Suprapubic skin (tissue), 4 donors: ENCODE data around the gene RIMBP2. TPM values are rescaled to one million over a fixed set of nuclear protein-coding genes. Genes with fewer than 3 reads are reported as not detected.

Source experiments
- DNase-seq, 2 donors: peaks; one replicate each; pipeline ENCODE4 v3.0.0-alpha.2; 2019; ENCODE audit warnings: low spot score in 2 of 2
- H3K27ac ChIP-seq: fragments of 200-600 bp; sonication (generic); one replicate; pipeline ENCODE4 v1.5.1; 2019
- H3K27me3 ChIP-seq: fragments of 200-600 bp; sonication (generic); one replicate; pipeline ENCODE4 v1.5.1; 2019
- H3K36me3 ChIP-seq: fragments of 200-600 bp; sonication (generic); one replicate; pipeline ENCODE4 v1.5.1; 2019
- H3K4me1 ChIP-seq: fragments of 200-600 bp; sonication (generic); one replicate; pipeline ENCODE4 v1.5.1; 2019
- H3K4me3 ChIP-seq: fragments of 200-600 bp; sonication (generic); one replicate; pipeline ENCODE4 v1.5.1; 2019; ENCODE audit warnings: mild to moderate bottlenecking
- H3K9me3 ChIP-seq: fragments of 200-600 bp; sonication (generic); one replicate; pipeline ENCODE4 v1.5.1; 2019
- EP300 ChIP-seq: sonication (generic); formaldehyde crosslinking; IDR thresholded peaks from one replicate; pipeline ENCODE4 v1.6.1; 2017; ENCODE audit warnings: antibody characterized with exemption
- POLR2A ChIP-seq, 2 donors: fragments of 450-650 bp; IDR thresholded peaks; one replicate each; pipeline ENCODE4 v1.6.1; 2017; ENCODE audit warnings: antibody characterized with exemption in 2 of 2, mild to moderate bottlenecking in 2 of 2, moderate library complexity in 2 of 2
- POLR2AphosphoS5 ChIP-seq, 3 donors: sonication (generic); formaldehyde crosslinking; IDR thresholded peaks; one replicate each; pipeline ENCODE4 v1.6.1; 2017; ENCODE audit warnings: antibody characterized with exemption in 3 of 3
- WGBS: methylation state at CpG from one replicate; pipeline ENCODE4 v1.1.5; 2018; 5-methylcytosine and 5-hydroxymethylcytosine counted together
- total RNA-seq, 4 donors: library from RNA; depleted of rRNA; stranded (reverse); fragments of >200 nt; gene quantifications; one replicate each; pipeline ENCODE4 v1.1.0, GENCODE V29; 2016
- TF ChIP-seq, protein P1 (sequence below), 2 donors: fragments of 200-600 bp in 1 of 2; fragments of 450-650 bp in 1 of 2; sonication (generic) in 1 of 2; IDR thresholded peaks; one replicate each; pipeline ENCODE4 v1.5.1; 2016 to 2019; ENCODE audit warnings: antibody characterized with exemption in 2 of 2, mild to moderate bottlenecking in 1 of 2, moderate library complexity in 1 of 2

Gene RIMBP2
- total RNA-seq, 4 donors from 2014 or later, result 2.1 to 21.8 (median 3.0) TPM

DNA sequence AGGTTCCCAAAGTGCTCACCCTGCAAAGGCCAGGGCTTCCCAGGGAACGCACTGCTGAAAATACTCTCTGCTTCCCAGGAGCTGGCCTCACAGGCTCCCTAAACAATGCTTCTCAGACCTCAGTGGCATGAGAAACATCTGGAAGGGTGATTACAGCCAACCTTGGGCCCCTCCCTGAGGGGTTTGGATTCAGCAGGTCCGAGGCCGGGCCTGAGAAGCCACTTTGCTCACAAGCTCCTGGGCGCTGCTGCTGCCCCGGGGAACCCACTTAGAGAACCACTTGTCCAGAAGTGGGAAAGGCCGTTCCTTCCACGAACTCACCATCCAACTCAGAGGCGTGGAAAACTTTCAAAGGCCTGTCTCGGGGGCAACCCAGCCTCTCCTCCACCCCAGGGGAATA lies 247.9 kb downstream of the RIMBP2 start:
- 96% methylated on average over 5 of the region's 9 CpGs for WGBS
- peaks cover 10% of the 10 kb centered on the region for H3K9me3 ChIP-seq

DNA sequence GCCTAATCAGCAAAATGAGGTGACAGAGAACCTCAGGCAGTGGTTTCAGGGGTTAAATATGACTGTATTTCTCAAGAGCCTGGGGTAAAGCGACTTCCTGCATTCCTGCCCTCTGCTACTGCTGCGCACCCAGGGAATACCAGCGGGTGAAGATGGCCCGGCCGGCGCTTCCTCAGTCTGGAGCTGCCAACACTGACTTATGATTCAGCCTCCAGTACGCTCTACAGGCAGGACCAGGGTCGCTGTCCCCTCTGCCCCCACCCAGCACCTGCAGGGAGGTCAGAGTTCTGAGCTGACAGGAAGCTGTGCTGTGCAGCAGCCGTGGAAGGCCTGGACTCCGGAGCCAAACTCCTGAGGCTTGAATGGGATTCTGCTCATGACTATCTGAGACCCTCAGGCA lies 250.5 kb downstream of the RIMBP2 start:
- H3K4me1 ChIP-seq, result no peaks in the 10 kb centered on the region
- no peak overlapping the region for H3K4me3 ChIP-seq
- peaks cover 10% of the 10 kb centered on the region for H3K9me3 ChIP-seq
- H3K27me3 ChIP-seq, result no peaks in the 10 kb centered on the region
- 50% methylated on average over 2 of the region's 10 CpGs for WGBS
- DNase-seq, result no peak
- peaks cover 4% of the 10 kb centered on the region for H3K36me3 ChIP-seq
- TF ChIP-seq POLR2AphosphoS5 (IDR thresholded peaks at IDR 0.05) (no peak), POLR2A (IDR thresholded peaks at IDR 0.05) (no peak), EP300 (no peak)
- TF ChIP-seq, protein P1, sequence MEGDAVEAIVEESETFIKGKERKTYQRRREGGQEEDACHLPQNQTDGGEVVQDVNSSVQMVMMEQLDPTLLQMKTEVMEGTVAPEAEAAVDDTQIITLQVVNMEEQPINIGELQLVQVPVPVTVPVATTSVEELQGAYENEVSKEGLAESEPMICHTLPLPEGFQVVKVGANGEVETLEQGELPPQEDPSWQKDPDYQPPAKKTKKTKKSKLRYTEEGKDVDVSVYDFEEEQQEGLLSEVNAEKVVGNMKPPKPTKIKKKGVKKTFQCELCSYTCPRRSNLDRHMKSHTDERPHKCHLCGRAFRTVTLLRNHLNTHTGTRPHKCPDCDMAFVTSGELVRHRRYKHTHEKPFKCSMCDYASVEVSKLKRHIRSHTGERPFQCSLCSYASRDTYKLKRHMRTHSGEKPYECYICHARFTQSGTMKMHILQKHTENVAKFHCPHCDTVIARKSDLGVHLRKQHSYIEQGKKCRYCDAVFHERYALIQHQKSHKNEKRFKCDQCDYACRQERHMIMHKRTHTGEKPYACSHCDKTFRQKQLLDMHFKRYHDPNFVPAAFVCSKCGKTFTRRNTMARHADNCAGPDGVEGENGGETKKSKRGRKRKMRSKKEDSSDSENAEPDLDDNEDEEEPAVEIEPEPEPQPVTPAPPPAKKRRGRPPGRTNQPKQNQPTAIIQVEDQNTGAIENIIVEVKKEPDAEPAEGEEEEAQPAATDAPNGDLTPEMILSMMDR (IDR thresholded peaks at IDR 0.05), result no peak
- H3K27ac ChIP-seq, result no peak overlapping the region

More for the DNA sequence above, 247.9 kb downstream of the RIMBP2 start:
- Histone ChIP-seq H3K36me3 (peaks cover 4% of the 10 kb centered on the region), H3K27me3 (no peaks in the 10 kb centered on the region), H3K4me1 (no peaks in the 10 kb centered on the region), H3K27ac (no peak overlapping the region), H3K4me3 (no peak overlapping the region)
- DNase-seq, result no peak
- TF ChIP-seq, protein P1 (IDR thresholded peaks at IDR 0.05), result no peak
- TF ChIP-seq EP300, result no peak
- no peak for TF ChIP-seq POLR2A (IDR thresholded peaks at IDR 0.05)
- TF ChIP-seq POLR2AphosphoS5 (IDR thresholded peaks at IDR 0.05), result no peak

DNA sequence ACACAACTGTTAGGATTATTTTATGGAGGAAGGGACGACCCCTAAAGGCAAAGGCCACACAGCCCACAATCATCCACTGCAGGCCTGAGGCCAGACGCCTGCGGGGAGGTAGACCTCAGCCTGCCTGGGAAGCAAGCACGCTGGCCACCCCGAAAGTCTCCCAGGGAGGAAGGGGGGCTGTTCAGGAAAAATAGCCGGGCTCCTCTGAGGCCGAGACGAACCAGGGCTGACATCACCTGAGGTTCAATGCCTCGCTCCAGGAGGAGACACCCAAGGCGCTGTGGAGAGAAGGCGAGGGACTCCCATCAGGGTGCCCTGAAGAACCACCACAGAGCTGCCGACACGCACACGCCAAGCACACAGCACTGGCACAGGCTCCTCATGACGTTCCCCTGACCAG lies 251.1 kb downstream of the RIMBP2 start:
- WGBS, result 93% methylated on average over 12 of the region's 15 CpGs
- peaks cover 4% of the 10 kb centered on the region for H3K36me3 ChIP-seq
- no peaks in the 10 kb centered on the region for H3K4me1 ChIP-seq

DNA sequence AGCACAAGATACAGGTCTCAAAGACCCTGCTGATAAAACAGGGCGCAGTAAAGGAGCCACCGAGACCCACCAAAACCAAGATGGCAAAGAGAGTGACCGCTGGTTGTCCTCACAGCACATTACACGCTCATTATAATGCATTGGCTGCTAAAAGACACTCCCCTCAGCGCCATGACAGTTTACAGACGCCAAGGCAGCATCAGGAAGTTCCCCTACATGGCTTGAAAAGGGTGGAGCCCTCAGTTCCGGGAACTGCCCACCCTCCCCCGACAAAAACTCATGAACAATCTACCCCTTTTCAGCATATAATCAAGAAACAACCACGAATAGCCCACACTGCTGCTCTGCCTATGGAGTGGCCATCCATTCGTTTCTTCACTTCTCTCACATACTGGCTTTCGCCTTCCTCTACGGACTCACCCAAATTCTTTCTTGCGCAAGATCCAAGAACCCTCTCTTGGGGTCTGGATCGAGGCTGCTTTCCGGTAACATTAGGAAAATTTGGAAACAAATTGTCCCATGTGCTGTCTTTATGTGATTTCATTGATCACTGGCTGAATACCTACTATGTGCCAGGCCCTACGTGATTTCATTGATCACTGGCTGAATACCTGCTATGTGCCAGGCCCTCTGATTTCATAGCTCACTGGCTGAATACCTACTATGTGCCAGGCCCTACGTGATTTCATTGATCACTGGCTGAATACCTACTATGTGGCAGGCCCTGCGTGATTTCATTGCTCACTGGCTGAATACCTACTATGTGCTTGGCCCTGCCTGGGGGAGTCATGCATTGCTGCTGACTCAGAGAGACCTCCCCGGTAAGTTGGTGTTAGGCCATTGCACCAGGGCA lies 252.1 kb downstream of the RIMBP2 start:
- TF ChIP-seq, protein P1 (IDR thresholded peaks at IDR 0.05), result no peak
- Histone ChIP-seq H3K4me3 (no peak overlapping the region), H3K36me3 (peaks cover 4% of the 10 kb centered on the region), H3K27me3 (no peaks in the 10 kb centered on the region), H3K9me3 (peaks cover 10% of the 10 kb centered on the region), H3K27ac (no peak overlapping the region), H3K4me1 (no peaks in the 10 kb centered on the region)
- 80% methylated on average over 18 of the region's 19 CpGs for WGBS
- DNase-seq, result no peak

More for the DNA sequence above, 251.1 kb downstream of the RIMBP2 start:
- Histone ChIP-seq H3K27ac (no peak overlapping the region), H3K27me3 (no peaks in the 10 kb centered on the region), H3K9me3 (peaks cover 10% of the 10 kb centered on the region), H3K4me3 (no peak overlapping the region)
- TF ChIP-seq POLR2AphosphoS5 (IDR thresholded peaks at IDR 0.05) (no peak), POLR2A (IDR thresholded peaks at IDR 0.05) (no peak), EP300 (no peak)
- TF ChIP-seq, protein P1 (IDR thresholded peaks at IDR 0.05), result no peak
- no peak for DNase-seq

DNA sequence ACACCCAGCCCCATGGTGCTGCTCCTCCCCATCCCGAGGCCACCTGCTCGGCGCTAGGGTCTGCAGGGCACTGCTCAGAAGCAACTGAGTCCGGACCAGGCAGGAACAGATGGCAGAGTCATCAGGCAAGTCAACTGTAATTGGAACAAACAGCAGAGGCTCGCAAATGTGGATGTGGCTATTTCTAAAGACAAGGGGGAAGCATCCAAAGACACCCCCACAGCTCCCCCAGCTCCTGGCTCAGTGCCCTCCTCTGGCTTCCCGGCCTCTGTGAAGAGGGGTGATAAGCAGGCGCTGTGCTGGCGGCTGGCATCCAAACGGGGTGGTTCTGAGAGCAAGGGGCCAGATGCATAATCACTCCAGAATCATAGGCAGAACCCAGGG lies 252.8 kb downstream of the RIMBP2 start:
- H3K27me3 ChIP-seq, result no peaks in the 10 kb centered on the region
- no peak for DNase-seq
- H3K27ac ChIP-seq, result no peak overlapping the region
- WGBS, result 85% methylated on average over 5 of the region's 9 CpGs
- no peak overlapping the region for H3K4me3 ChIP-seq
- H3K4me1 ChIP-seq, result no peaks in the 10 kb centered on the region
- peaks cover 1% of the 10 kb centered on the region for H3K36me3 ChIP-seq
- H3K9me3 ChIP-seq, result peaks cover 10% of the 10 kb centered on the region
- TF ChIP-seq, protein P1 (IDR thresholded peaks at IDR 0.05), result no peak
- TF ChIP-seq POLR2A (IDR thresholded peaks at IDR 0.05) (no peak), EP300 (no peak), POLR2AphosphoS5 (IDR thresholded peaks at IDR 0.05) (no peak)
